SK-N-SH (cell line): Measurements from ENCODE around the gene ATG16L1. TPM values are rescaled to one million over a fixed set of nuclear protein-coding genes. Genes with fewer than 3 reads are reported as not detected.

Experiments used
- CTCF ChIA-PET: fragments of 300-600, 350-600 bp; formaldehyde crosslinking; extraction: SDS; loops from one replicate; lab custom pipeline; 2021; lab: Yijun Ruan, JAX
- POLR2A ChIA-PET: fragments of 350-600 bp; sonication (Branson Sonifier 250); formaldehyde crosslinking; extraction: SDS; loops from one replicate; lab custom pipeline; 2020; ENCODE audit warnings: antibody characterized with exemption, inconsistent platforms; lab: Yijun Ruan, JAX
- DNase-seq: peaks from one replicate; pipeline ENCODE4 v3.0.0; 2012
- H2AFZ ChIP-seq: fragments of 200-600 bp; sonication (generic); 2 replicates; pipeline ENCODE4 v1.8.1; 2016; ENCODE audit warnings: antibody characterized with exemption, mild to moderate bottlenecking, low read depth
- H3F3A ChIP-seq: fragments of 200-600 bp; sonication (generic); replicated peaks from 2 replicates; pipeline ENCODE3; 2016; ENCODE audit warnings: antibody characterized with exemption, mild to moderate bottlenecking; ENCODE audit not compliant: insufficient read depth
- H3K27ac ChIP-seq, 2 experiments: fragments of 200-500 bp in 1 of 2; fragments of 200-600 bp in 1 of 2; sonication (Bioruptor generic) in 1 of 2; sonication (generic), shearing (Covaris generic) in 1 of 2; 2 replicates each; pipeline versions ENCODE4 v1.5.1 to v1.6.1; 2014 to 2016; ENCODE audit warnings: low read depth in 2 of 2, inconsistent platforms in 1 of 2, low read length in 1 of 2, mild to moderate bottlenecking in 1 of 2, mixed read lengths in 1 of 2
- H3K27me3 ChIP-seq: fragments of 200-600 bp; sonication (generic), shearing (Covaris generic); 2 replicates; pipeline ENCODE4 v1.6.1; 2016; ENCODE audit warnings: mixed run types; ENCODE audit not compliant: insufficient read depth
- H3K36me3 ChIP-seq, 2 experiments: fragments of 200-500 bp in 1 of 2; fragments of 200-600 bp in 1 of 2; sonication (Bioruptor generic) in 1 of 2; sonication (generic) in 1 of 2; replicated peaks in 1 of 2; 2 replicates each; pipeline versions ENCODE3 to v1.5.1; 2014 to 2016; ENCODE audit warnings: low read length in 1 of 2, mild to moderate bottlenecking in 1 of 2; ENCODE audit not compliant: insufficient read depth in 2 of 2, control insufficient read depth in 1 of 2
- H3K4me1 ChIP-seq, 2 experiments: fragments of 200-500 bp in 1 of 2; fragments of 200-600 bp in 1 of 2; sonication (Bioruptor generic) in 1 of 2; sonication (generic), shearing (Covaris generic) in 1 of 2; 2 replicates each; pipeline versions ENCODE4 v1.5.1 to v1.6.1; 2014 to 2016; ENCODE audit warnings: low read depth in 1 of 2, low read length in 1 of 2, mixed run types in 1 of 2; ENCODE audit not compliant: insufficient read depth in 2 of 2, control insufficient read depth in 1 of 2
- H3K4me2 ChIP-seq: fragments of 200-600 bp; sonication (generic), shearing (Covaris generic); 2 replicates; pipeline ENCODE4 v1.6.1; 2017; ENCODE audit warnings: mixed run types
- H3K4me3 ChIP-seq, 2 experiments: fragments of 200-500 bp in 1 of 2; fragments of 200-600 bp in 1 of 2; sonication (Bioruptor generic) in 1 of 2; sonication (generic), shearing (Covaris generic) in 1 of 2; 2 replicates each; pipeline versions ENCODE4 v1.5.1 to v1.8.1; 2014 to 2016; ENCODE audit warnings: low read depth in 2 of 2, inconsistent platforms in 1 of 2, low read length in 1 of 2, mild to moderate bottlenecking in 1 of 2, mixed read lengths in 1 of 2, moderate library complexity in 1 of 2
- H3K79me2 ChIP-seq: fragments of 200-600 bp; sonication (generic); 2 replicates; pipeline ENCODE4 v1.8.1; 2017; ENCODE audit warnings: mild to moderate bottlenecking; ENCODE audit not compliant: insufficient read depth
- H3K9ac ChIP-seq: fragments of 200-600 bp; sonication (generic); 2 replicates; pipeline ENCODE4 v1.6.1; 2017; ENCODE audit warnings: mixed run types
- H3K9me2 ChIP-seq: fragments of 200-600 bp; sonication (generic); 2 replicates; pipeline ENCODE4 v1.6.1; 2017; ENCODE audit warnings: mixed run types
- H3K9me3 ChIP-seq: fragments of 200-600 bp; sonication (generic); 2 replicates; pipeline ENCODE4 v1.6.1; 2017; ENCODE audit warnings: mixed run types, mild to moderate bottlenecking, moderate library complexity
- H4K20me1 ChIP-seq: fragments of 200-600 bp; sonication (generic); 2 replicates; pipeline ENCODE4 v1.6.1; 2017; ENCODE audit warnings: mild to moderate bottlenecking, mixed run types; ENCODE audit not compliant: insufficient read depth
- CHD2 ChIP-seq: fragments of 150-350 bp; IDR thresholded peaks from 2 replicates; pipeline ENCODE4 v1.6.1; 2018; ENCODE audit warnings: low read length; ENCODE audit not compliant: partially characterized antibody
- CTCF ChIP-seq: fragments of 200-600 bp; sonication (generic); IDR thresholded peaks from 2 replicates; pipeline ENCODE4 v1.6.1; 2017; ENCODE audit warnings: antibody characterized with exemption, mild to moderate bottlenecking, moderate library complexity
- ELF1 ChIP-seq: IDR thresholded peaks from 2 replicates; pipeline ENCODE4 v1.4.0; 2012
- EP300 ChIP-seq, 2 experiments: IDR thresholded peaks; 2 replicates each; pipeline versions ENCODE4 v1.4.0 to v1.6.1; 2012; ENCODE audit warnings: borderline replicate concordance in 1 of 2, low read depth in 1 of 2, low read length in 1 of 2
- FOXJ3 ChIP-seq: sonication (generic); formaldehyde crosslinking; IDR thresholded peaks from 2 replicates; pipeline ENCODE4 v1.5.1; 2020; ENCODE audit warnings: mild to moderate bottlenecking, missing genetic modification reagents
- FOXM1 ChIP-seq: IDR thresholded peaks from 2 replicates; pipeline ENCODE4 v1.4.0; 2012; ENCODE audit warnings: low read depth, mild to moderate bottlenecking
- GATA2 ChIP-seq: sonication (generic); formaldehyde crosslinking; IDR thresholded peaks from 2 replicates; pipeline ENCODE4 v1.5.0; 2020; ENCODE audit warnings: mild to moderate bottlenecking, missing genetic modification reagents
- IRF3 ChIP-seq: fragments of 150-350 bp; IDR thresholded peaks from 2 replicates; pipeline ENCODE4 v1.6.1; 2016; ENCODE audit warnings: mild to moderate bottlenecking, low read depth, low read length
- MEF2A ChIP-seq: IDR thresholded peaks from 2 replicates; pipeline ENCODE4 v1.4.0; 2012; ENCODE audit warnings: low read depth, borderline replicate concordance
- MXI1 ChIP-seq: IDR thresholded peaks from 2 replicates; pipeline ENCODE4 v1.6.1; 2012; ENCODE audit warnings: mild to moderate bottlenecking, low read depth, low read length, improper control_type of control experiment
- RAD21 ChIP-seq: IDR thresholded peaks from 2 replicates; pipeline ENCODE4 v1.6.1; 2012; ENCODE audit warnings: mild to moderate bottlenecking, low read length
- RCOR1 ChIP-seq: fragments of 150-350 bp; IDR thresholded peaks from 2 replicates; pipeline ENCODE4 v1.6.1; 2017; ENCODE audit warnings: antibody characterized with exemption, low read length
- RFX5 ChIP-seq: IDR thresholded peaks from 2 replicates; pipeline ENCODE4 v1.6.1; 2012; ENCODE audit warnings: mild to moderate bottlenecking, improper control_type of control experiment, low read length
- SMC3 ChIP-seq: IDR thresholded peaks from 2 replicates; pipeline ENCODE4 v1.6.1; 2012; ENCODE audit warnings: low read depth, low read length, improper control_type of control experiment
- USF1 ChIP-seq: IDR thresholded peaks from 2 replicates; pipeline ENCODE4 v1.4.0; 2012; ENCODE audit warnings: low read depth, borderline replicate concordance
- WGBS: methylation state at CpG from one replicate; pipeline ENCODE4 v1.1.6; 2017; ENCODE audit warnings: low lambda C conversion rate; 5-methylcytosine and 5-hydroxymethylcytosine counted together
- polyA plus RNA-seq, 3 experiments: library from polyadenylated mRNA; depleted of rRNA; stranded (reverse); fragments of >200 nt; gene quantifications; 2 replicates each; pipeline ENCODE4 v1.2.3, GENCODE V29; 2012

The ATG16L1 gene
- polyA plus RNA-seq, 1 of the 3 experiments (the other 2 are of a cell fraction), result 22.2 TPM

- no peak for TF ChIP-seq MEF2A
- no peak for TF ChIP-seq USF1
- no peak for TF ChIP-seq ELF1
- TF ChIP-seq MXI1, result no peak
- TF ChIP-seq EP300 (IDR thresholded peaks at IDR 0.05; ENCODE audit: borderline replicate concordance in 1 of 2, low read depth in 1 of 2, low read length in 1 of 2), result no peak
- CTCF ChIA-PET, result no interaction called here
Observed at GRCh38 chr2:233203060-233203459, 48.4 kb upstream of the ATG16L1 start.

DNA sequence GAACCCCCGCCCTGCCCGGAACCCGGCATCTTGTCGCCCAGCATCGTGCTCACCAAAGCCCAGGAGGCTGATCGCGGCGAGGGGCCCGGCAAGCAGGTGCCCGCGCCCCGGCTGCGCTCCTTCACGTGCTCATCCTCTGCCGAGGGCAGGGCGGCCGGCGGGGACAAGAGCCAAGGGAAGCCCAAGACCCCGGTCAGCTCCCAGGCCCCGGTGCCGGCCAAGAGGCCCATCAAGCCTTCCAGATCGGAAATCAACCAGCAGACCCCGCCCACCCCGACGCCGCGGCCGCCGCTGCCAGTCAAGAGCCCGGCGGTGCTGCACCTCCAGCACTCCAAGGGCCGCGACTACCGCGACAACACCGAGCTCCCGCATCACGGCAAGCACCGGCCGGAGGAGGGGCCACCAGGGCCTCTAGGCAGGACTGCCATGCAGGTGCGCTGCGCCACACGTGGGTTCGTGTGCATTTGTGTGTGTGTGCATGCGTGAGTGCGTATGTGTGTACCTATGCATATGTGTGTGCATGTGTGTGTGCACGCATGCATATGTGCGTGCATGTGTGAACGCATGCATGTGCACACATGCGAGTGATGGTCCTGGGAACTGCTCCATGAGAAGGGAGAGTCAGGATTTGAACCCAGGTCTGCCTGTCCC is 47.1 kb upstream of the ATG16L1 start:
- H3K4me2 ChIP-seq, result no peak overlapping the region
- no peak overlapping the region for H3K9ac ChIP-seq
- TF ChIP-seq FOXM1 (no peak), IRF3 (no peak)
- no peak overlapping the region for H3K4me3 ChIP-seq
- no peaks in the 10 kb centered on the region for H4K20me1 ChIP-seq
- peaks cover 0 to 11% of the 10 kb centered on the region in 2 experiments; a peak in 3 of 4 replicates for H3K4me1 ChIP-seq
- WGBS, result 87% methylated on average over 19 of the region's 50 CpGs
- H3K9me2 ChIP-seq, result no peaks in the 10 kb centered on the region
- POLR2A ChIA-PET, result no interaction called here
- H3K27me3 ChIP-seq, result no peaks in the 10 kb centered on the region; the same call in 1 of the 2 replicates
- no peak overlapping the region for H3K27ac ChIP-seq
- H3K79me2 ChIP-seq, result no peaks in the 10 kb centered on the region
- no peak overlapping the region for H2AFZ ChIP-seq
- CTCF ChIA-PET, result no interaction called here
- no peak for DNase-seq
- H3K9me3 ChIP-seq, result no peaks in the 10 kb centered on the region
- no peaks in the 10 kb centered on the region for H3K36me3 ChIP-seq
- H3F3A ChIP-seq, result peaks cover 3% of the 10 kb centered on the region

More at GRCh38 chr2:233203060-233203459, 48.4 kb upstream of the ATG16L1 start:
- H3K4me3 ChIP-seq, result no peak overlapping the region
- H2AFZ ChIP-seq, result no peak overlapping the region
- DNase-seq, result no peak
- H3K27me3 ChIP-seq, result no peaks in the 10 kb centered on the region; the same call in 1 of the 2 replicates
- 62% methylated on average over 5 of the region's 5 CpGs for WGBS
- H3K4me1 ChIP-seq, result no peaks in the 10 kb centered on the region
- no peaks in the 10 kb centered on the region for H3F3A ChIP-seq
- no peak overlapping the region for H3K27ac ChIP-seq
- H4K20me1 ChIP-seq, result no peaks in the 10 kb centered on the region
- H3K36me3 ChIP-seq, result no peaks in the 10 kb centered on the region
- POLR2A ChIA-PET, result no interaction called here
- H3K9me3 ChIP-seq, result no peaks in the 10 kb centered on the region
- no peak overlapping the region for H3K4me2 ChIP-seq
- no peaks in the 10 kb centered on the region for H3K9me2 ChIP-seq
- H3K79me2 ChIP-seq, result no peaks in the 10 kb centered on the region
- no peak overlapping the region for H3K9ac ChIP-seq

DNA sequence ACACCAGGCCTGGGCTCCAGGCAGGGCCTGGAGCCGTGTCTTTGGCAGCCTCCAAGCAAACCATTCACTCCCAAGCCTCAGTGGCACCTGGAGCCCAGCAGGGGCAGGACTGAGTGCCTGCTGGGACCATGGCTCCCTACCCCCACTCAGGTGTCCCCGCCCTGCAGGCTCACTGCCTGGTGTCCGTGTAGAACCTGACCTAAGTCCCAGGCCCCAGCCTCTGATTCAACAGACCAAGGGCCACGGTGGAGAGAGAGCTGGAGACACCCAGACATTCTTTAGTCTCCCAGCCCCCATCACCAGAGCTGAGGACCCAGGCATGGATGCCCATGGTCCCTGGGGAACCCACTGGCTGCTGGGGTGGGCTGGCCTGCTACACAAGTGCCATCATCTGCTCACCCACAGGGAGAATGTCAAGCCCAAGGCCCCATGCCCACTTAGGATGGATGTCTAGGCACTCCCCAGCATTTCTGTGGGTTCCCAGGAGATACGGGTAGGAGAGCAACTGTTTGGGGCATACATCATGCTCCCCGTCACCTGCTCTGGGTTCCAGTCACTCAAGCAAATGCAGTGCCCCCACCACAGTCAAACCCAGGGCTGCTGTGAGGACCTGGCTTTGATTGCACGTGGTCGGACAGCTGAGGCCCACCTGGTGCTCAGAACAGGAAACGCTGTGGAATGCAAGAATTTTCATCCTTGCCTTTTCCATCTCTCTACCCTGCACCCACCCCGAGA is 42.9 kb upstream of the ATG16L1 start:
- H3K4me2 ChIP-seq, result peak overlapping the region; percentile 68
- no peak overlapping the region for H3K4me3 ChIP-seq
- H3F3A ChIP-seq, result peaks cover 13% of the 10 kb centered on the region
- H3K27ac ChIP-seq, result no peak overlapping the region
- H3K9me3 ChIP-seq, result no peaks in the 10 kb centered on the region
- H3K79me2 ChIP-seq, result no peaks in the 10 kb centered on the region
- TF ChIP-seq USF1 (no peak), RCOR1 (no peak), GATA2 (no peak), CHD2 (no peak), CTCF (no peak), SMC3 (no peak), RAD21 (no peak), RFX5 (no peak), ELF1 (no peak), FOXJ3 (CRISPR knock-in tag) (no peak)
- no peak overlapping the region for H3K9ac ChIP-seq
- CTCF ChIA-PET, result interaction anchor here (2.0 kb wide), 1 partner anchor 355 kb away, joined by 6 read pairs; no protein-coding TSS in a partner anchor
- POLR2A ChIA-PET, result no interaction called here
- no peak overlapping the region for H2AFZ ChIP-seq
- DNase-seq, result no peak
- WGBS, result 97% methylated on average over 5 of the region's 10 CpGs
- H4K20me1 ChIP-seq, result peaks cover 13% of the 10 kb centered on the region; the same call in 1 of the 2 replicates
- H3K9me2 ChIP-seq, result no peaks in the 10 kb centered on the region
- peaks cover 4 to 30% of the 10 kb centered on the region in 2 experiments; a peak in 3 of 4 replicates for H3K4me1 ChIP-seq
- H3K27me3 ChIP-seq, result no peaks in the 10 kb centered on the region
- no peaks in the 10 kb centered on the region for H3K36me3 ChIP-seq
